Measurements from ENCODE around the gene NQO2. TPM values are rescaled to one million over a fixed set of nuclear protein-coding genes. Genes with fewer than 3 reads are reported as not detected.
A peak's percentile ranks its signal among the peaks of the same experiment; 100 is the strongest.
"Not testable (repeated sequence)": the region's sequence is repeated elsewhere in the genome, so short reads cannot be mapped to it uniquely, and the experiment has no call there.

Gene NQO2
- polyA plus RNA-seq, 3 donors = 57.3 to 64.4 (median 57.6) TPM

GRCh38 chr6:3036861-3037637, 37.4 kb downstream of the NQO2 start:
- DNase-seq (ENCODE audit: low read depth in 3 of 3, low spot score in 2 of 3) = no peak

- no peak for DNase-seq (ENCODE audit: low read depth in 3 of 3, low spot score in 2 of 3)
These were observed 38.1 kb downstream of the NQO2 start for GRCh38 chr6:3037638-3038365.

- no peak for DNase-seq (ENCODE audit: low read depth in 3 of 3, low spot score in 2 of 3)
These were observed 39.7 kb downstream of the NQO2 start for GRCh38 chr6:3039384-3039783.

GRCh38 chr6:3041147-3041546, 41.5 kb downstream of the NQO2 start:
- DNase-seq (ENCODE audit: low read depth in 3 of 3, low spot score in 2 of 3) = no peak

GRCh38 chr6:3041606-3042005, 41.9 kb downstream of the NQO2 start:
- DNase-seq (ENCODE audit: low read depth in 3 of 3, low spot score in 2 of 3) = no peak

- DNase-seq (ENCODE audit: low read depth in 3 of 3, low spot score in 2 of 3) = no peak
These were observed 45.7 kb downstream of the NQO2 start for GRCh38 chr6:3045369-3045768.

GRCh38 chr6:3045777-3046176, 46.1 kb downstream of the NQO2 start:
- no peak for DNase-seq (ENCODE audit: low read depth in 3 of 3, low spot score in 2 of 3)

- DNase-seq (ENCODE audit: low read depth in 3 of 3, low spot score in 2 of 3) = no peak
These were observed 46.6 kb downstream of the NQO2 start for GRCh38 chr6:3046295-3046694.

- not testable (repeated sequence) for DNase-seq (ENCODE audit: low read depth in 3 of 3, low spot score in 2 of 3)
These were observed 48.3 kb downstream of the NQO2 start for GRCh38 chr6:3048009-3048408.

- no peak for DNase-seq (ENCODE audit: low read depth in 3 of 3, low spot score in 2 of 3)
These were observed 53.0 kb downstream of the NQO2 start for GRCh38 chr6:3052481-3053230.

- DNase-seq (ENCODE audit: low read depth in 3 of 3, low spot score in 2 of 3) = no peak
These were observed 53.5 kb downstream of the NQO2 start for GRCh38 chr6:3053231-3053508.

- DNase-seq (ENCODE audit: low read depth in 3 of 3, low spot score in 2 of 3) = not testable (repeated sequence)
These were observed 54.8 kb downstream of the NQO2 start for GRCh38 chr6:3054229-3055157.

GRCh38 chr6:3055158-3055499, 55.4 kb downstream of the NQO2 start:
- DNase-seq (ENCODE audit: low read depth in 3 of 3, low spot score in 2 of 3) = not testable (repeated sequence)

- no peak for DNase-seq (ENCODE audit: low read depth in 3 of 3, low spot score in 2 of 3)
These were observed 57.5 kb downstream of the NQO2 start for GRCh38 chr6:3057063-3057770.

- no peak for DNase-seq (ENCODE audit: low read depth in 3 of 3, low spot score in 2 of 3)
These were observed 59.3 kb downstream of the NQO2 start for GRCh38 chr6:3058957-3059356.

GRCh38 chr6:3060092-3060491, 60.4 kb downstream of the NQO2 start:
- not testable (repeated sequence) for DNase-seq (ENCODE audit: low read depth in 3 of 3, low spot score in 2 of 3)

- no peak for DNase-seq (ENCODE audit: low read depth in 3 of 3, low spot score in 2 of 3)
These were observed 61.8 kb downstream of the NQO2 start for GRCh38 chr6:3061501-3061941.

- not testable (repeated sequence) for DNase-seq (ENCODE audit: low read depth in 3 of 3, low spot score in 2 of 3)
These were observed 63.6 kb downstream of the NQO2 start for GRCh38 chr6:3063340-3063732.

GRCh38 chr6:3063733-3064700, 64.3 kb downstream of the NQO2 start:
- DNase-seq (ENCODE audit: low read depth in 3 of 3, low spot score in 2 of 3) = peak; percentile 69 to 79 (median 74)
